A673 (cell line): Measurements from ENCODE around the gene MKX.

Experiments
- EZH2 ChIP-seq: fragments of 200-600 bp; sonication (generic); IDR thresholded peaks from 2 replicates; pipeline ENCODE4 v1.6.1; 2017; ENCODE audit warnings: borderline replicate concordance, low read depth, mild to moderate bottlenecking, mixed read lengths, antibody characterized with exemption, low read length; ENCODE audit not compliant: poor library complexity, severe bottlenecking
- TF ChIP-seq, protein P1 (sequence below): fragments of 300-800, 200-600 bp; sonication (generic); conservative IDR thresholded peaks from 2 replicates; pipeline ENCODE4 v1.5.1; 2017; ENCODE audit warnings: low read depth, mild to moderate bottlenecking, antibody characterized with exemption, low read length, moderate library complexity, mixed read lengths

DNA sequence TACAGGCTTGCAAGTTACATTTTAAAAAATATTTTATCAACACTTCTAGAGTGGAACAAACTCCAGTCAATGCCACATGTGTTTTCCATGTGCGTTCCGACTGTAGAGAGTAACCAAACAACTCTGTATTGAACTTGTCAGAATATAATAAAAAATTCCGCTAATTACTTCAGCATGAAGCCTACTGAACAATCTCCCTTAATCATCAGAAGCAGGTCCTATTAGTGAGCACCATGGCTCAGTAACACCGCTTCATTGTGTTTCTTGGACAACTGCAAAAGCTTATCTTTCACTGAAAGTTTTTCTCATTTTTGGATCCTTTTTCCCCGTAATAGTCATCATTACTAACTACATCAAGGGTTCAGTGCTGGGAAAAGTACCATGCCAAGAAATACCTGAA, 117.0 kb downstream of the MKX start:
- TF ChIP-seq, protein P1, sequence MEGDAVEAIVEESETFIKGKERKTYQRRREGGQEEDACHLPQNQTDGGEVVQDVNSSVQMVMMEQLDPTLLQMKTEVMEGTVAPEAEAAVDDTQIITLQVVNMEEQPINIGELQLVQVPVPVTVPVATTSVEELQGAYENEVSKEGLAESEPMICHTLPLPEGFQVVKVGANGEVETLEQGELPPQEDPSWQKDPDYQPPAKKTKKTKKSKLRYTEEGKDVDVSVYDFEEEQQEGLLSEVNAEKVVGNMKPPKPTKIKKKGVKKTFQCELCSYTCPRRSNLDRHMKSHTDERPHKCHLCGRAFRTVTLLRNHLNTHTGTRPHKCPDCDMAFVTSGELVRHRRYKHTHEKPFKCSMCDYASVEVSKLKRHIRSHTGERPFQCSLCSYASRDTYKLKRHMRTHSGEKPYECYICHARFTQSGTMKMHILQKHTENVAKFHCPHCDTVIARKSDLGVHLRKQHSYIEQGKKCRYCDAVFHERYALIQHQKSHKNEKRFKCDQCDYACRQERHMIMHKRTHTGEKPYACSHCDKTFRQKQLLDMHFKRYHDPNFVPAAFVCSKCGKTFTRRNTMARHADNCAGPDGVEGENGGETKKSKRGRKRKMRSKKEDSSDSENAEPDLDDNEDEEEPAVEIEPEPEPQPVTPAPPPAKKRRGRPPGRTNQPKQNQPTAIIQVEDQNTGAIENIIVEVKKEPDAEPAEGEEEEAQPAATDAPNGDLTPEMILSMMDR: no peak
- no peak for TF ChIP-seq EZH2
